ENCODE measurements around the gene DIAPH1. TPM values are rescaled to one million over a fixed set of nuclear protein-coding genes. Genes with fewer than 3 reads are reported as not detected.

The DIAPH1 gene
- total RNA-seq, 1 donor from 2014 or later: 43.0 TPM

DNA sequence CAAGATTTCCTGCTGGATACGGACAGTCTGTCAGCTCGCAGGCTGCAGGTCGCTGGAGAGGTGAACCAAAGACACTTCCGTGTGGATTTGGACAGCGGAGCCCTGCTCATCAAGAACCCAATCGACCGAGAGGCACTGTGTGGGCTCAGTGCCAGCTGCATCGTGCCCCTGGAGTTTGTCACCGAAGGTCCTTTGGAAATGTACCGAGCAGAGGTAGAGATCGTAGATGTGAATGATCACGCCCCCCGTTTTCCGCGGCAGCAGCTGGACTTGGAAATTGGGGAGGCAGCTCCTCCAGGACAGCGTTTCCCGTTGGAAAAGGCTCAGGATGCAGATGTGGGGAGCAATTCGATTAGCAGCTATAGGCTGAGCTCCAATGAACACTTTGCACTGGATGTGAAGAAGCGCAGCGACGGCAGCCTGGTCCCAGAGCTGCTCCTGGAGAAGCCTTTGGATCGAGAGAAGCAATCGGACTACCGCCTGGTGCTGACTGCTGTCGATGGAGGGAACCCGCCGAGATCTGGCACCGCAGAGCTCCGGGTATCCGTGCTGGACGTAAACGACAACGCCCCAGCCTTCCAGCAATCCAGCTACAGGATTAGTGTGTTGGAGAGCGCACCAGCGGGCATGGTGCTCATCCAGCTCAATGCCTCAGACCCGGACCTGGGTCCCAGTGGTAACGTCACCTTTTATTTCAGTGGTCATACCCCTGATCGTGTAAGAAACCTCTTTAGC, 133.3 kb downstream of the DIAPH1 start:
- Mint-ChIP-seq H3K27me3 (ENCODE audit: low read depth) (no peaks in the 10 kb centered on the region), H3K4me1 (peaks cover 28% of the 10 kb centered on the region), H3K27ac (no peak overlapping the region), H3K9me3 (no peaks in the 10 kb centered on the region), H3K36me3 (peaks cover 32% of the 10 kb centered on the region), H3K4me3 (peak overlapping the region; percentile 74)
- TF ChIP-seq, protein P1, sequence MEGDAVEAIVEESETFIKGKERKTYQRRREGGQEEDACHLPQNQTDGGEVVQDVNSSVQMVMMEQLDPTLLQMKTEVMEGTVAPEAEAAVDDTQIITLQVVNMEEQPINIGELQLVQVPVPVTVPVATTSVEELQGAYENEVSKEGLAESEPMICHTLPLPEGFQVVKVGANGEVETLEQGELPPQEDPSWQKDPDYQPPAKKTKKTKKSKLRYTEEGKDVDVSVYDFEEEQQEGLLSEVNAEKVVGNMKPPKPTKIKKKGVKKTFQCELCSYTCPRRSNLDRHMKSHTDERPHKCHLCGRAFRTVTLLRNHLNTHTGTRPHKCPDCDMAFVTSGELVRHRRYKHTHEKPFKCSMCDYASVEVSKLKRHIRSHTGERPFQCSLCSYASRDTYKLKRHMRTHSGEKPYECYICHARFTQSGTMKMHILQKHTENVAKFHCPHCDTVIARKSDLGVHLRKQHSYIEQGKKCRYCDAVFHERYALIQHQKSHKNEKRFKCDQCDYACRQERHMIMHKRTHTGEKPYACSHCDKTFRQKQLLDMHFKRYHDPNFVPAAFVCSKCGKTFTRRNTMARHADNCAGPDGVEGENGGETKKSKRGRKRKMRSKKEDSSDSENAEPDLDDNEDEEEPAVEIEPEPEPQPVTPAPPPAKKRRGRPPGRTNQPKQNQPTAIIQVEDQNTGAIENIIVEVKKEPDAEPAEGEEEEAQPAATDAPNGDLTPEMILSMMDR (IDR thresholded peaks at IDR 0.05; ENCODE audit: unreplicated experiment): no peak
- no peak for DNase-seq (ENCODE audit: low spot score in 2 of 2, unreplicated experiment in 2 of 2)

DNA sequence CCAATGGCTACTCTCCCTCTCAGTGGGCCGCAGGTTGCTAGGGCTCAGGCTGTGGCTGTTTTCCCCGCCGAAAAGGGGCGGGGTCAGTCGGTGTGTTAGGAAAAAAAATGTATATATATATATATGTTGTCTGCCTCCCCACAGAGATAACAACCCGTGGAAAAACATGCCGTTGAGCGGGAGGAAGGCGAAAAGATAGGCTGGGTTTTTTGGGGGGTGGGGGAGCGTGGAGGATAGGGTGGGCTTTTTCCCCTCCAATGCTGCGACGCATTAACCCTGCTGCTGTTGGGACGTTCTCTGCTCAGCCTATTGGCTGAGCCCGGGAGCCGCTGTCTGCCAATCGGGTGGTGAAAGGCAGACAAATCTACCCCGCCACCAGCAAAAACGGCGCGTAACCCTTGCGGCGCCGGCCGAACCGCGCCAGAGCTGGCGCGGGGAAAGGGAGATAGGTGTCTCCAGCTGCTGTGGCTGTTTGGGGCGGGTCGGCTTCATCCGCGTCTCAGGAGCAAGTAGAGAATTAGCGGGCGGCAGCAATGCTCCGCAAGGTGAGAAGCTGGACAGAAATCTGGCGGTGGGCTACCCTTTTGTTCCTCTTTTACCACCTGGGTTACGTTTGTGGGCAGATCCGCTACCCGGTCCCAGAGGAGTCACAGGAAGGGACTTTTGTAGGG, 134.0 kb downstream of the DIAPH1 start, which contains the start of gene PCDHGC4:
Gene PCDHGC4 (plus strand): TSS at position 390 of the 671 bp plus-strand sequence. CDS start 144 bp downstream, at position 534.
- H3K27ac Mint-ChIP-seq: peak within 1 kb of the TSS; percentile 26
- no peaks in the 10 kb centered on the region for H3K27me3 Mint-ChIP-seq (ENCODE audit: low read depth)
- H3K36me3 Mint-ChIP-seq: peaks cover 28% of the 10 kb centered on the region
- H3K4me1 Mint-ChIP-seq: peaks cover 31% of the 10 kb centered on the region
- peak in 1 of 2 experiments; percentile 45 for DNase-seq (ENCODE audit: low spot score in 2 of 2, unreplicated experiment in 2 of 2)
- TF ChIP-seq, protein P1 (IDR thresholded peaks at IDR 0.05; ENCODE audit: unreplicated experiment): no peak
- H3K4me3 Mint-ChIP-seq: peak within 1 kb of the TSS; percentile 74
- no peaks in the 10 kb centered on the region for H3K9me3 Mint-ChIP-seq

DNA sequence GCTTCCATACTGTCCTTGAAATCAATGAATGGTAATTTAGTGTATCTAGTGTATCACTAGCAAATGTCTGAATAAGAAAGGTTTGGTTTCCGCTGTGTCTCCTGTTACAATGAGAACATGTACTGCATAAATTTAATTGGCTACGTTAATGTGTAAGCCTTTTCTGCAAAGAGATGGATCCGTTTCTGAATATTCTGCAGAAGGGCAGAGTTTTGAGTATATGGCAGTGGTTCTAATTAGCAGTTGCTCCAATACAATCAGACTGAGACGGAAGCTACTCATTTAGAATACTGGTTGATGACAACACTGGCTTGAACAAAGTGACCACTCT, 134.5 kb downstream of the DIAPH1 start:
- no peaks in the 10 kb centered on the region for H3K27me3 Mint-ChIP-seq (ENCODE audit: low read depth)
- H3K4me1 Mint-ChIP-seq: peaks cover 36% of the 10 kb centered on the region
- H3K36me3 Mint-ChIP-seq: peaks cover 29% of the 10 kb centered on the region
- peak overlapping the region; percentile 74 for H3K4me3 Mint-ChIP-seq
- TF ChIP-seq, protein P1 (IDR thresholded peaks at IDR 0.05; ENCODE audit: unreplicated experiment): no peak
- DNase-seq (ENCODE audit: low spot score in 2 of 2, unreplicated experiment in 2 of 2): no peak
- no peaks in the 10 kb centered on the region for H3K9me3 Mint-ChIP-seq
- H3K27ac Mint-ChIP-seq: peak overlapping the region; percentile 26

DNA sequence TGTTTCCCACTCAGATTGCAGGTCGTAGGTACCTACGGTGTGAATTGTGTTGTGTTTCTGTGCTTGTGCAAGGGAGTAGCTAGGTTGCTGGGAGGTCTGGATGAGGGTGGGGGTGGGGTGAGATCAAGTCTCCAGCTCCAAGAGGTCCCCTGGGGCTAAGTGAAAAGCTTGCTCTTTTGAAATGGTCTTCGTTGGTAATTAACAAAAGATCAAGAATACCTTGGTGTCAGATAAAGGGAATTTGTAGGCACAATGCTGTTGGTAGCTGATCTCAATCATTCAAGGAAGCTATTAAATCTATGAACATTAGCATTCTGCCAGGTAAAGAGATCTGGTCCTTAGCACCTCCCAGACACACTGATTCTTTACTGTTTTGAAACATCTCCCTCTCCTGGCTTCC, 134.9 kb downstream of the DIAPH1 start:
- H3K4me3 Mint-ChIP-seq: peak overlapping the region; percentile 74
- no peak for DNase-seq (ENCODE audit: low spot score in 2 of 2, unreplicated experiment in 2 of 2)
- no peaks in the 10 kb centered on the region for H3K9me3 Mint-ChIP-seq
- H3K36me3 Mint-ChIP-seq: peaks cover 26% of the 10 kb centered on the region
- H3K27me3 Mint-ChIP-seq (ENCODE audit: low read depth): no peaks in the 10 kb centered on the region
- peaks cover 37% of the 10 kb centered on the region for H3K4me1 Mint-ChIP-seq
- peak overlapping the region; percentile 26 for H3K27ac Mint-ChIP-seq
- TF ChIP-seq, protein P1 (IDR thresholded peaks at IDR 0.05; ENCODE audit: unreplicated experiment): no peak

DNA sequence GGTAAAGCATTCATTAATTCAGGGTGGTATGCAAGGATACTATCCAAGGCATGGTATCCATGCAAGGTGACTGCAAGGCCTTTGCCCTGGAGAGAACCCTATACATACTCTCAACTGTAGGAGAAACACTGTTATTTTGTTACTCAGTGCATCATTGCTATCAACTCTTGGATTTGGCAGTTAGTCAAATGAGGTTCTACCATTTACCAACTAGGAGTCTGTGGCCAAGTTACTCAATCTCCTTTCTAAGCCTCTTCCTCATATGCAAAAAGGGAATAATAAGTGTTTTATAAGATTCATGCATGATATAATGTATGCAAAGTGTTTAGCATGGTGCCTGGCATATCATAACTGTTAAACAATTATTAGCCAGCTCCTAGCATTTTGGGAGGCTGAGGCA, 139.0 kb downstream of the DIAPH1 start:
- Mint-ChIP-seq H3K4me3 (no peak overlapping the region), H3K9me3 (no peaks in the 10 kb centered on the region), H3K27me3 (ENCODE audit: low read depth) (no peaks in the 10 kb centered on the region), H3K27ac (no peak overlapping the region), H3K4me1 (peaks cover 62% of the 10 kb centered on the region), H3K36me3 (peaks cover 31% of the 10 kb centered on the region)
- no peak for DNase-seq (ENCODE audit: low spot score in 2 of 2, unreplicated experiment in 2 of 2)
- TF ChIP-seq, protein P1 (IDR thresholded peaks at IDR 0.05; ENCODE audit: unreplicated experiment): no peak

Measured in mesothelial cell of epicardium (in vitro differentiated cells).